ENCODE measurements around the gene TNS2. TPM values are rescaled to one million over a fixed set of nuclear protein-coding genes. Genes with fewer than 3 reads are reported as not detected.

TNS2 gene
- total and polyA plus RNA-seq, 2 of the 13 experiments (the other 11 are each of a cell fraction or from before 2014, with no cell fraction given): 8.9 to 20.4 TPM

- TF ChIP-seq ZNF350 (CRISPR knock-in tag; IDR thresholded peaks at IDR 0.05; ENCODE audit: borderline replicate concordance, low read depth): peak; percentile 17; the same call in 1 of the 2 replicates
- no peak for TF ChIP-seq HMG20A (CRISPR knock-in tag; IDR thresholded peaks at IDR 0.05; ENCODE audit: borderline replicate concordance)
- TF ChIP-seq ZFX (CRISPR knock-in tag; IDR thresholded peaks at IDR 0.05; ENCODE audit: low read depth): 0 out of 2 replicates have a peak, but pooled peaks have one; percentile 4
- TF ChIP-seq ERF (CRISPR knock-in tag; IDR thresholded peaks at IDR 0.05): 0 out of 2 replicates have a peak, but pooled peaks have one; percentile 13
- 0 out of 2 replicates have a peak, but pooled peaks have one; percentile 2 for TF ChIP-seq HHEX (CRISPR knock-in tag; IDR thresholded peaks at IDR 0.05)
- TF ChIP-seq ZNF615 (CRISPR knock-in tag; IDR thresholded peaks at IDR 0.05; ENCODE audit: borderline replicate concordance): 0 out of 2 replicates have a peak, but pooled peaks have one; percentile 27
- no peak for TF ChIP-seq ZNF441 (CRISPR knock-in tag; IDR thresholded peaks at IDR 0.05; ENCODE audit: borderline replicate concordance)
- 0 out of 2 replicates have a peak, but pooled peaks have one; percentile 1 for TF ChIP-seq ZGPAT (CRISPR knock-in tag; IDR thresholded peaks at IDR 0.05)
- TF ChIP-seq ZNF792 (CRISPR knock-in tag; IDR thresholded peaks at IDR 0.05): 0 out of 2 replicates have a peak, but pooled peaks have one; percentile 20
- TF ChIP-seq AGO2 (optimal IDR thresholded peaks at IDR 0.05; ENCODE audit: low read depth, low read length): peak; percentile 95
- TF ChIP-seq NONO (IDR thresholded peaks at IDR 0.05): no peak
- 0 out of 2 replicates have a peak, but pooled peaks have one; percentile 16 for TF ChIP-seq NONO (CRISPR knock-in tag; conservative IDR thresholded peaks at IDR 0.05)
- 0 out of 2 replicates have a peak, but pooled peaks have one; percentile 39 for TF ChIP-seq PRMT3 (CRISPR knock-in tag; IDR thresholded peaks at IDR 0.05; ENCODE audit: borderline replicate concordance, low read depth)
- 0 out of 2 replicates have a peak, but pooled peaks have one; percentile 2 for TF ChIP-seq ZBTB42 (CRISPR knock-in tag; IDR thresholded peaks at IDR 0.05)
- peak; percentile 87 for TF ChIP-seq MAX (IDR thresholded peaks at IDR 0.05)
- peak; percentile 87 for TF ChIP-seq ZNF740 (CRISPR knock-in tag; IDR thresholded peaks at IDR 0.05)
- no peak for TF ChIP-seq HBP1 (CRISPR knock-in tag; IDR thresholded peaks at IDR 0.05; ENCODE audit: low read depth)
- TF ChIP-seq ZBTB37 (CRISPR knock-in tag; IDR thresholded peaks at IDR 0.05): no peak
- peak; percentile 71 for TF ChIP-seq SIN3A (IDR thresholded peaks at IDR 0.05; ENCODE audit: borderline replicate concordance, low read depth, low read length)
- no peak for TF ChIP-seq TSC22D2 (CRISPR knock-in tag; IDR thresholded peaks at IDR 0.05; ENCODE audit: borderline replicate concordance)
- peak; percentile 67 for TF ChIP-seq ASH2L (IDR thresholded peaks at IDR 0.05; ENCODE audit: insufficient read length, low read depth, low read length)
- no peak for TF ChIP-seq TERF1 (CRISPR knock-in tag; IDR thresholded peaks at IDR 0.05)
- 0 out of 2 replicates have a peak, but pooled peaks have one; percentile 41 for TF ChIP-seq DR1 (CRISPR knock-in tag; IDR thresholded peaks at IDR 0.05)
Observed at GRCh38 chr12:53006810-53007309, 43.0 kb upstream of the TNS2 start (continued).

All from HepG2 (cell line).